WTC11 (cell line): ENCODE data around the gene DLX1. TPM values are rescaled to one million over a fixed set of nuclear protein-coding genes. Genes with fewer than 3 reads are reported as not detected.

ENCODE experiments used
- ATAC-seq: fragments of 200-7000 bp; cut with Tn5 transposase; 2 replicates; pipeline ENCODE4 v1.10.0; 2021; ENCODE audit warnings: mild to moderate bottlenecking, moderate library complexity
- CTCF ChIA-PET: fragments of 300-600 bp; sonication (Branson Sonifier 250); formaldehyde crosslinking; loops from one replicate; lab custom pipeline; 2021; ENCODE audit warnings: antibody characterized with exemption; lab: Charles Lee
- POLR2A ChIA-PET: fragments of 350-600 bp; sonication (Branson Sonifier 250); formaldehyde crosslinking; loops from one replicate; lab custom pipeline; 2021; ENCODE audit warnings: antibody characterized with exemption; lab: Charles Lee
- DNase-seq: peaks from one replicate; pipeline ENCODE4 v3.0.0; 2021; ENCODE audit warnings: low spot score
- H3K27ac Mint-ChIP-seq: 2 replicates; pipeline ENCODE4 v1.8.0; 2021; ENCODE audit warnings: mixed read lengths
- H3K27me3 Mint-ChIP-seq: 2 replicates; pipeline ENCODE4 v1.8.0; 2021; ENCODE audit warnings: low read depth, mild to moderate bottlenecking, moderate library complexity, mixed read lengths
- H3K36me3 Mint-ChIP-seq: 2 replicates; pipeline ENCODE4 v1.8.0; 2021; ENCODE audit warnings: mixed read lengths
- H3K4me1 Mint-ChIP-seq: 2 replicates; pipeline ENCODE4 v1.8.0; 2022; ENCODE audit warnings: mixed read lengths
- H3K4me3 Mint-ChIP-seq: 2 replicates; pipeline ENCODE4 v1.8.0; 2021; ENCODE audit warnings: mild to moderate bottlenecking, moderate library complexity, mixed read lengths
- H3K9me3 Mint-ChIP-seq: 2 replicates; pipeline ENCODE4 v1.8.0; 2021; ENCODE audit warnings: mixed read lengths
- AFF4 ChIP-seq: sonication (generic); formaldehyde crosslinking; IDR thresholded peaks from 2 replicates; pipeline ENCODE4 v1.8.1; 2023; ENCODE audit warnings: mild to moderate bottlenecking, missing genetic modification reagents, borderline replicate concordance
- ARID4B ChIP-seq: sonication (generic); formaldehyde crosslinking; IDR thresholded peaks from 2 replicates; pipeline ENCODE4 v1.8.0; 2023; ENCODE audit warnings: missing genetic modification reagents, mild to moderate bottlenecking, borderline replicate concordance
- FOXK1 ChIP-seq: sonication (generic); formaldehyde crosslinking; IDR thresholded peaks from 2 replicates; pipeline ENCODE4 v1.8.0; 2022; ENCODE audit warnings: mild to moderate bottlenecking, moderate library complexity, missing genetic modification reagents
- GRHL2 ChIP-seq: fragments of 250-450 bp; sonication (Bioruptor Pico); IDR thresholded peaks from 2 replicates; pipeline ENCODE4 v1.8.0; 2022; ENCODE audit warnings: mild to moderate bottlenecking, moderate library complexity; ENCODE audit not compliant: insufficient replicate concordance, severe bottlenecking
- RELA ChIP-seq: sonication (generic); formaldehyde crosslinking; IDR thresholded peaks from 2 replicates; pipeline ENCODE4 v1.8.1; 2022; ENCODE audit warnings: missing genetic modification reagents, mild to moderate bottlenecking, borderline replicate concordance
- RORB ChIP-seq: fragments of 250-450 bp; sonication (Bioruptor Pico); IDR thresholded peaks from 2 replicates; pipeline ENCODE4 v1.9.0; 2021; ENCODE audit warnings: mild to moderate bottlenecking
- ZBTB21 ChIP-seq: sonication (generic); formaldehyde crosslinking; IDR thresholded peaks from 2 replicates; pipeline ENCODE4 v1.8.1; 2023; ENCODE audit warnings: mild to moderate bottlenecking, missing genetic modification reagents, borderline replicate concordance
- ZBTB43 ChIP-seq: sonication (generic); formaldehyde crosslinking; IDR thresholded peaks from 2 replicates; pipeline ENCODE4 v1.8.1; 2023; ENCODE audit warnings: mild to moderate bottlenecking, missing genetic modification reagents
- ZNF232 ChIP-seq: sonication (generic); formaldehyde crosslinking; IDR thresholded peaks from 2 replicates; pipeline ENCODE4 v1.8.0; 2022; ENCODE audit warnings: mild to moderate bottlenecking, missing genetic modification reagents
- ZNF396 ChIP-seq: fragments of 250-450 bp; sonication (Bioruptor Pico); IDR thresholded peaks from 2 replicates; pipeline ENCODE4 v1.8.0; 2021; ENCODE audit warnings: mild to moderate bottlenecking, moderate library complexity, borderline replicate concordance
- ZNF532 ChIP-seq: fragments of 250-450 bp; sonication (Bioruptor Pico); IDR thresholded peaks from 2 replicates; pipeline ENCODE4 v1.9.0; 2021; ENCODE audit warnings: mild to moderate bottlenecking, borderline replicate concordance
- ZSCAN18 ChIP-seq: fragments of 250-450 bp; sonication (Bioruptor Pico); IDR thresholded peaks from 2 replicates; pipeline ENCODE4 v2.1.2; 2022; ENCODE audit warnings: mild to moderate bottlenecking, moderate library complexity
- total RNA-seq: library from RNA; stranded (reverse); gene quantifications from 3 replicates; pipeline ENCODE4 v1.2.3, GENCODE V29; 2021

The DLX1 gene
- total RNA-seq, 1 experiment from 2014 or later: not detected

- TF ChIP-seq ZSCAN18: no peak
- TF ChIP-seq ZNF532 (CRISPR knock-in tag): no peak
These were observed 11.1 kb upstream of the DLX1 start (continued) for GRCh38 chr2:172074254-172074653.

GRCh38 chr2:172079416-172079815, 5.9 kb upstream of the DLX1 start:
- no peak for DNase-seq
- ATAC-seq: no peak
- Mint-ChIP-seq H3K9me3 (no peaks in the 10 kb centered on the region), H3K36me3 (no peaks in the 10 kb centered on the region), H3K27me3 (peaks cover 83% of the 10 kb centered on the region), H3K4me1 (peaks cover 44% of the 10 kb centered on the region), H3K4me3 (no peak overlapping the region), H3K27ac (no peak overlapping the region)
- POLR2A ChIA-PET: no interaction called here
- CTCF ChIA-PET: interaction anchor here (0.9 to 1.9 kb wide), 2 partner anchors 11 to 27 kb away, joined by 3 to 9 read pairs; no protein-coding TSS in a partner anchor
- no peak for TF ChIP-seq AFF4 (CRISPR knock-in tag)
- TF ChIP-seq GRHL2 (CRISPR knock-in tag): no peak
- TF ChIP-seq ZBTB43: no peak
- no peak for TF ChIP-seq FOXK1 (CRISPR knock-in tag)
- TF ChIP-seq ZNF232 (CRISPR knock-in tag): no peak
- no peak for TF ChIP-seq RORB (CRISPR knock-in tag)
- no peak for TF ChIP-seq ARID4B (CRISPR knock-in tag)
- no peak for TF ChIP-seq ZBTB21
- no peak for TF ChIP-seq RELA (CRISPR knock-in tag)
- no peak for TF ChIP-seq ZNF396 (CRISPR knock-in tag)
- TF ChIP-seq ZNF532 (CRISPR knock-in tag): no peak
